Heart left ventricle (tissue), 13 donors: ENCODE measurements around the gene HDAC5.

Source experiments
- CTCF ChIP-seq, 12 donors: fragments of 200-600 bp; sonication (generic) in 4 of 12; IDR thresholded peaks; one replicate each; pipeline versions ENCODE4 v1.5.0 to v1.8.0; 2018 to 2022; ENCODE audit warnings: antibody characterized with exemption in 12 of 12, mild to moderate bottlenecking in 5 of 12
- POLR2A ChIP-seq, 2 donors: fragments of 450-650 bp; IDR thresholded peaks; one replicate each; pipeline ENCODE4 v1.6.1; 2017; ENCODE audit warnings: antibody characterized with exemption in 2 of 2, mild to moderate bottlenecking in 2 of 2, moderate library complexity in 2 of 2
- donor health status: ischemic (EF 13 %, LVEDD 7.1; RV severe dilation, severe dysfunction).
- donor health status: DM: no; HTN: yes; CAD: no.
- donor health status: DM: no; HTN: no; CAD: no.
- donor health status: ischemic (EF 25% LVEDD 6.9; RV normal size, moderate dysfunction).
- donor health status: ischemic (EF 25% LVEDD 5.7; RV mildly dilated, moderate dysfunction).
- donor health status: ischemic (EF 35%, LVEDD 5.7; RV mildly dilated, moderate dysfunction).
- donor health status: nonischemic (EF 11% LVEDD 7.7; RV severe dilation, severe dysfunction).
- donor health status: DM: yes; HTN: yes; CAD: no.
- donor health status: PGD.
- donor health status: ischemic (EF 29% LVEDD 5.4; RV normal size, mild dysfunction).
- donor health status: nonischemic (EF 23%, LVEDD 6.1; RV moderate dilation, normal function).

- TF ChIP-seq POLR2A (IDR thresholded peaks at IDR 0.05) (no peak), CTCF (IDR thresholded peaks at IDR 0.05) (no peak)
These were observed 89.5 kb downstream of the HDAC5 start for GRCh38 chr17:44033861-44034408.
